ENCODE data around the gene SSTR4.

The SSTR4 gene

GRCh38 chr20:23086056-23086566 lies 51.0 kb downstream of the SSTR4 start, which contains the start of gene CD93:
TSS of gene CD93 (minus strand) at chr20:23086324. CDS start at chr20:23086192, 132 bp downstream.
- no peak for DNase-seq (ENCODE audit: low spot score in 2 of 2)
- no peaks in the 10 kb centered on the region for H3K4me1 Mint-ChIP-seq
- H3K36me3 Mint-ChIP-seq: no peaks in the 10 kb centered on the region
- H3K27ac Mint-ChIP-seq: no peak within 1 kb of the TSS
- no peaks in the 10 kb centered on the region for H3K9me3 Mint-ChIP-seq
- no peak within 1 kb of the TSS for H3K4me3 Mint-ChIP-seq
- ATAC-seq (ENCODE audit: low read depth): no peak
- H3K27me3 Mint-ChIP-seq: peaks cover 7% of the 10 kb centered on the region

- no peaks in the 10 kb centered on the region for H3K36me3 Mint-ChIP-seq
- no peaks in the 10 kb centered on the region for H3K9me3 Mint-ChIP-seq
- no peak for DNase-seq (ENCODE audit: low spot score in 2 of 2)
- peaks cover 7% of the 10 kb centered on the region for H3K27me3 Mint-ChIP-seq
- no peak for ATAC-seq (ENCODE audit: low read depth)
- no peak overlapping the region for H3K4me3 Mint-ChIP-seq
- no peaks in the 10 kb centered on the region for H3K4me1 Mint-ChIP-seq
- H3K27ac Mint-ChIP-seq: no peak overlapping the region
Observed at GRCh38 chr20:23086931-23087411, 51.9 kb downstream of the SSTR4 start.

- Mint-ChIP-seq H3K4me1 (no peaks in the 10 kb centered on the region), H3K9me3 (no peaks in the 10 kb centered on the region), H3K27ac (no peak overlapping the region), H3K4me3 (no peak overlapping the region), H3K27me3 (peaks cover 7% of the 10 kb centered on the region), H3K36me3 (no peaks in the 10 kb centered on the region)
- ATAC-seq (ENCODE audit: low read depth) (no peak), DNase-seq (ENCODE audit: low spot score in 2 of 2) (no peak)
Observed at GRCh38 chr20:23087587-23088251, 52.6 kb downstream of the SSTR4 start.

Data from memory B cell (primary cell).